Stimulated activated CD8-positive, alpha-beta memory T cell treated with anti-CD3 and anti-CD28 coated beads, Interleukin-2, amount 100 ng/mL, for 1 hour (primary cell): ENCODE results near the gene CCDC60.
"Not testable (repeated sequence)": the region's sequence is repeated elsewhere in the genome, so short reads cannot be mapped to it uniquely, and the experiment has no call there.

Experiments used
- DNase-seq, 2 donors: peaks; one replicate each; pipeline ENCODE4 v3.0.0-alpha.2; 2020; ENCODE audit warnings: low read depth in 2 of 2

CCDC60 gene

DNA sequence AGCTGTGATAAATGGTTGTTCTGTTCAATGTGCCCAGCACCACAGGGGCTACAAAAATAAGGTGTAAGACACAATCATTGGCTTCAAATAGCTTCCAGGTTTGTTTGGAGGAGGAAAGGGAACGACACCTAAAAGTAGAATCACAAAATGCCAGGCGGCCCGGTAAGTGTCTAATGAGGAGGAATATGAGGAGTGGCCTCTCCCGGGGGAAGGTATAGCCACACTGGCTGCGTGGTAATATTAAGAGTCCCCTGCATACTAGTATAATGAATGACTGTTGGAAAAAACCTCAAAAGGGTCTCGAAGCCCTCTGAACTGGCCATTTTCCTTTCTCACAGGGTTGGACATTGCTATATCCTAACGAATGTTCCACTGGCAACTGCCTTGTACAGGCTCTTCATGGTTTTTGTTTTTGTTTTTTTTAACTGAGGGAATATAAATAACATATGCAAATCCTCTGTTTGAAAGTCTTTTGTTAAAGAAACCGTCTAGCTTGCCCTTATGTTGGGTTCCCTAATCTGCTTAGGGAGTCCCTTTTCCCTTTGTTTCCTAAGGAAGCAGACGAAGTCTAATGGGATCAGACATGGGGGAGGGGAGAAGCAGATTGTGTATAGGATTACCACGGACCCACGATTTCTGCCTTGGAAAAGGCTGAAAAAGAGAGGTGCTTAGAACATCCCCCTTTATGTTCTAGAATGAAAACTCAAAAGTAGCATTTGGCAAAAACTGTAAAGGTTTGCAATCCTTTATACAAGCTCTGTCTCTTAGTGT is 4.2 kb downstream of the CCDC60 start:
- DNase-seq = no peak

- no peak for DNase-seq
These were observed 6.0 kb downstream of the CCDC60 start for GRCh38 chr12:119340578-119340977.

DNA sequence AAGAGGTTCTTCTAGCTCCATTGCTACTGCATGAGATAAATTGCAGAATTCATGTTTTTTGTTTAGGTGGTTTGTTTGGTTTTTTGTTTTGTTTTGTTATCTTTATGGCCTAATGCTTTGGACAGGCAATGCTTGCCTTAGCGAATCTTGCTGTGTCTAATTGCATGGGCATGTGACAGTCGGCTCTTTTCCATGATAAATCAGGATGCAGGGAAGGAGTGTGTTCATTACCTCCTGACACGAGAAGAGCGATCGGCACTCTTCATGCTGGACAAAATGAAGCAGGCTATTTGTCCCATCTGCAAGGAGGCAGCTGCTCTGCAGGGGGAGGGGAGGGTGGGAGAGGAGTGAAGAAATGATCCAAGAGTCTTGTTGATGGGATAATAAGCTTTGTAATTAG is 6.5 kb downstream of the CCDC60 start:
- DNase-seq = no peak

- no peak for DNase-seq
These were observed 7.5 kb downstream of the CCDC60 start for GRCh38 chr12:119341988-119342387.

- no peak for DNase-seq
These were observed 8.6 kb downstream of the CCDC60 start for GRCh38 chr12:119343130-119343529.

DNA sequence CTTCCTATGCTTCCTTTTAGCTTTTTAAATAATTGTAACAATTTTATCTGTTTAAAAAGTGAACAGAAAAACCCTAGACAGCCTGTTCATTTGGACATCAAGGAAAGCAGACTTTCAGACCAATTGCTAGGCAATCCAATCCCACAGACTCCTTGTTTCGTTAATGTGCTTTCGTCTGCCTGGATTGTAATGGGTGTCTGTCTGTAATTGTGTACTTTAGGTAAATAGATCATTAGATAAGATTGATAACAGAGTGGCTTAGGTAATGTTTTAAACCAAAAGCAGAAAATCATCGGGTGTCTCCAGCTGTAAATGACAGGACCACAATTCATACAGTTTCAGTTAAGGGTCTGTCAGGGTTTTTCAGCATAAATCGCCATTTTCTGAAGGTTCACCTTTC is 19.6 kb downstream of the CCDC60 start:
- no peak for DNase-seq

DNA sequence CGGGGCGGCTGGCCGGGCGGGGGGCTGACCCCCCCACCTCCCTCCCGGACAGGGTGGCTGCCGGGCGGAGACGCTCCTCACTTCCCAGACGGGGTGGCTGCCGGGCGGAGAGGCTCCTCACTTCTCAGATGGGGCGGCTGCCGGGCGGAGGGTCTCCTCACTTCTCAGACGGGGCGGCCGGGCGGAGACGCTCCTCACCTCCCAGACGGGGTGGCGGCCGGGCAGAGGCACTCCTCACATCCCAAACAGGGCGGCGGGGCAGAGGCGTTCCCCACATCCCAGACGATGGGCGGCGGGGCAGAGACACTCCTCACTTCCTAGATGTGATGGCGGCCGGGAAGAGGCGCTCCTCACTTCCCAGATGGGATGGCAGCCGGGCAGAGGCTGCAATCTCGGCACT is 25.8 kb downstream of the CCDC60 start:
- DNase-seq = not testable (repeated sequence)

DNA sequence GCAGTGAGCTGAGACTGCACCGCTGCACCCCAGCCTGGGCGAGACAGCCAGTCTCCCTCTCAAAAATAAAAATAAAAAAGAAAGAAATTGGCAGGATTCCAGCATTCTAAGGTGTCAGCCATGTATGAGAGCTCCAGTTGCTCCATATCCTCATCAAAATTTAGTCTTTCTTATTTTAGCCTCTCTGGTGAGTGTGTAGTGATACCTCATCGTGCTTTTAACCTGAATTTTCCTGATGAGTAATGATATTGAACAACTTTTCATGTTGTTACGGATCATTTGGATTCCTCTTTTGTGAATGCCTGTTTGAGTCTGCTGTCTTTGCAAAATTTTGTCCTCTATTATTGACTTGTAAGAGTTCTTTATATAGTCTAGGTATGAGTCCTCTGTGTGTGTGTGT is 28.5 kb downstream of the CCDC60 start:
- DNase-seq = no peak

- DNase-seq = no peak
These were observed 29.0 kb downstream of the CCDC60 start for GRCh38 chr12:119363490-119363889.

DNA sequence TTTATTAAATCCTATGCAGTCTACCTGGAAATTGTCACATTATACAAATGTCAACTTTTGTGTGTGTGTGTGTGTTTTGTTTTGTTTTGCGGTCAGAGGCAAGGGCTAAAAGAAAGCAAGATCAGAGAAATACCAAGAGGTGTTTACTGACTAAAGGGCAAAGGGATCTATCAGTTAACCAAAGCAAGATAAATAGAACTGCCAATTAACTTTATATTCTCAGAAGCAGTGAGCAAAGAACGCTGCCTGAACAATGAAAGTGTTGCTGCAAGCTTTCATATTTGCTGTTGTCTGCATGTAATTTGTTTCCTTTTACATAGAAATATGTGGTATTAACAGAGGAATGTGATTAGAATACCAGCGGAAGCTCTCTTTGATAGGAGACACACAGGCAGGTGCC is 30.9 kb downstream of the CCDC60 start:
- DNase-seq = no peak

GRCh38 chr12:119366007-119366406 is 31.5 kb downstream of the CCDC60 start:
- no peak for DNase-seq

DNA sequence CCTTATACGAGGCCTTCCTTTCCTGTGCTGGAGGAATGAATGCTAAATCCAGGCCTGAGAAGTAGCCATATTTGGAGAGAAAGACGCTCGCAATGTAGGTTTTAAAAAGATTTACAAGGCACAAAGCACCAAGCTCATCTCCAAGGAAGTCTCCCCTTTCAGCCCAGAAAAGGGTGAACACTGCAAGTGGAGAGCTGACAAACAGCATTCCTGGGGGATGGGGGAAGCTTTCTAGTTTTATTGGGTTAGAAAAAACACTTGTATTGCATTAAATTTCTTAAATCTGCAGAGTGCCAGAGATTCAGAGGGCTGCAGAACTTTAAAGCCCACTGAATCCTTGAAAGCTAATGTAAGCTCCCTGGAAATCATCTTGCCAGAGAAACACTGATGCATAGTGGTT is 34.6 kb downstream of the CCDC60 start:
- DNase-seq = no peak

- DNase-seq = no peak
These were observed 35.5 kb downstream of the CCDC60 start for GRCh38 chr12:119369907-119370546.

DNA sequence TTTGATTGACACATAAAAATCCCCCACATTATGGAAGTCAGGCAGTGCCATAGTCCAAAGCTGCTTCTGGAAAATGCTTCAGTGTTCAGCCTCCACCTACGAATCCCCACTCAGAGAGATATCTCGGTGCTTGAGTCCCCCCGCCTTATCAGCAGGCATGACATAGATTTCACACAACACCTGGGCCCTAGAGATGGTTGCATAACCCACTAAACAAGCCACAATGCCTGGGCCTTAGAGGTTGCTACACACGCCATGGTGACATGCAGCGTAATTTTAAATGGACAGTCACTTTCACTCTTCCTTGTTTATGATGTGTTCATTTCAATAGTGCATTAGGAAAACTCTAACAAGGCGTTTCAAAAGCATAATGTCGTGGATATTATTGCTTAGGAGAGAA is 38.0 kb downstream of the CCDC60 start:
- DNase-seq = no peak

- no peak for DNase-seq
These were observed 38.5 kb downstream of the CCDC60 start for GRCh38 chr12:119373001-119373400.

GRCh38 chr12:119373666-119374065 is 39.1 kb downstream of the CCDC60 start:
- DNase-seq = no peak

DNA sequence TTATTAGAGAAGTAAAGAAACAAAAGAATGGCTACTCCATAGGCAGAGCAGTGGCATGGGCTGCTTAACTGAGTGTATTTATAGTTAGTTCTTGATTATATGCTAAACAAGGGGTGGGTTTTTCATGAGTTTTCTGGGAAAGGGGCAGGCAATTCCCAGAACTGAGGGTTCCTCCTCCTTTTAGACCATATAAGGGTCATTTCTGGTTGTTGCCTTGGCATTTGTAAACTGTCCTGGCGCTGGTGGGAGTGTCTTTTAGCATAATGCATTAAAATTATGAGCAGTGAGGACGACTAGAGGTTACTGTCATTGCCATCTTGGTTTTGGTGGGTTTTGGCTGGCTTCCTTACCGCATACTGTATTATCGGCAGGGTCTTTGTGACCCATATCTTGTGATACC is 40.1 kb downstream of the CCDC60 start:
- DNase-seq = no peak

DNA sequence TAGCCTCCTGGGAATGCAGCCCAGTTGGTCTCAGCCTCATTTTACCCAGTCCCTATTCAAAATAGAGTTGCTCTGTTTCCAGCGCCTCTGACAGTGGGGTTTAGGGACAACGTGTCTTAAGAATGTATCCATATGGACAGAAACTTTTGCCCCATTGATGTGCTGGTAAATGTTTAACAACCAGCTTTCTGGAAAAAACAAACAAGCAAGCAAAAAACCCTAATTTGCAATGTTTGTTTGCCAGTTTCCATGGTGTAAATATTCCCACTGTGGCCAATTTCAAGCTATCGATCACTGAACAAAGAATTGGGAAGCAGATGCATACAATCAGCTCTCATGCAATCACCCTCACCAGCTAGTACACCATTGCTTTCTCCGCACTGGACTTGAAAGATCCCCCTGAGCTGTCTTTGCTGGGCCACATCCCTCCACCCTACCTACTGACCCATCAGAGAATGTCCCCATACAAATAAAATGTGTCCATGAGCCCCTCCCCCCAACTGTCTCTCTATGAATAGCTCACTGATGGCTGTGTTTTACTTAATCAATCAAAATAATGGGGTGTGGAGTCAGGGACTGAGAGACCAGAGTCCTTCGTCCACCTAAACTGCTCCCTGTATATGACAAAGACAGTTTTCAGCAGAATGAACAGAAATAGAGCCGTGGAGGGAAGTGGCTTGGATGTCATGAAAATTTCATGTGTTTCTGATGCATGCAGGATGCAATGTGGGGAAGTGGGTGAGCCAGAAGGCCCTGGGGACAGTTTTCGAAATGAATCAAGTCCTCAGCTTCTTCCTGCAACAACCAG is 40.8 kb downstream of the CCDC60 start:
- DNase-seq = no peak

DNA sequence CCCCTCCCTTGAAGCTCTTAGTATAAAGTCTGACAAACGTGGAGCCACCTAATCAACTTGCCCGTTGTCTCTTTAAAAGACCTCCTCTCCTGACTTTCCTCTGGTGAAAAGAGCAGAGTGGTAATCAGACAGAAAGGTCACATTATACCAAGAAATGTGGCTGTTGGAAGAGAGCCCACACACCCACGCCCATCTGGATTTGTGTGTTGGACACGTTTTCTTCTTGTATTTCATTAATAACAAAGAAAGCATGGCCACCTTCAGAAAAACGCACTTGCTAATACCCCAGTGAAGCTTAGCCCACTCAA is 41.3 kb downstream of the CCDC60 start:
- DNase-seq = no peak

DNA sequence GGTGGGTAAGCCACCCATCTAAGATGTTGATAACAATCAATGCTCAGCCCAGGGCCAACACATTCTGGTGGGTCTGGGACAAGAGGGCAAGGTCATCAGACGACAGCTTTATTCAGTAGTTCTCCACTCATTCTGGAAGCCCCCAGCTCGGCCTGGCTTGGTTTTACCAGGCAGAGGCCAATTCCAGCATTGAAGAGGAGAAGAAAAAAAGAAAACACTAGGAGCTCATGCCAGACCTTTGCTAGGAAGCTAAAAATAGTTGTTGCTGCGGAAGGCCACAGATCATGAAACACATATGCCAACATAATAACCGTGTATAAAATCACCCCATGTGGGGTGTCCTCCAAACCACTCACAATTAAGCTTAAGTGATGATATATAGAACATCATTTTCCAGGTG is 44.4 kb downstream of the CCDC60 start:
- DNase-seq = no peak

DNA sequence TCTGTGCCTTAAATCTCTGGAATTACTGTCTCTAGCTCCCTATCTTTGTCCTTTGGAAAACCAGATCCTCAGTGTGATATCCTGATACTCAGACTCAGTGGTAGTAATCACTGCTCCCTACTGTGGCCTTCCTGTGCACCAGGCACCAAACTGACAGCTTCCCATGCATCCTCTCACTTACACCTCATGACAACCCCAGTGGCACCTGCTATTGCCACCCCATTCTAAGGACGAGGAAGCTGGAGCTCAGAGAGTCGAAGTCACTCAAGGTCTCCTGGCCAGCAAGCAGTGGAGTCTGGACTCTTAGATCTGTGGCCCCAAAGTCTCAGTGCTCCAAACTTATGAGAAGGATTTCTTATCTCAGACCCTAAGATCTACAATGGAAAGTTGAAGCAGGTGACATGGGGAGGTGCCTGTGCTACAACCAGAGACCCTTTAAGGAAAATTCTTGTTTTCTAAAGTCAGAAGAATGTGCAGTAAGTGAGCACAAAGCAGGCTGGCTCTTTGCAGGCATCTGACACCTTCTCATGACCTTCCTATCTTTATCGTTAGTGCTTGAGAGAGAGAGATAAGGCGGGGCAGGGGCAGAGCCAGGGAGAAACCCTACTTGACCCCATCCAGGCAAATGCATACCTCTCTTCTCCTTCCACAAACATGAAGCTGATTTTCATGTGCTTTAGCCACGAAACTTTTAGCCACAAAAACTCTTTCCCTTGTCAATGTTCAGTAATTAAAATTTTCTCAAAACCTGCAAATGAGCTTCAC is 47.1 kb downstream of the CCDC60 start:
- no peak for DNase-seq

DNA sequence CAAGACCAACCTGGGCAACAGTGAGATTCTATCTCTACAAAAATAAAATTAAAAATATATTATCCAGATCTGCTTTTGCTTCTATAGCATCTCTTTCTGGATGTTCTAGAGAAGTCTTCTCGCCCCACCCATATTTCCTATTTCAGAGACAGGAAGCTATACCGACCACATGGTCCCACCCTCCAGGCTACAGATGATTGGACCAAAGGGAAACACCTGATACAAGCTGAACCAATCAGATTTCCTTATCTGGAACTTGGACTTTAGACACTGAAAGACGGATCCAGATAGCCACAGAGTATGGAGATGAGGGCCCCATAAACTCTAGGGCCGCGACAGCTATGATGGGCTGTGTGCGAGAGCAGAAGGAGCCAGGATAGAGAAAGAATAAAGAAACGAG is 48.7 kb downstream of the CCDC60 start:
- DNase-seq = no peak
